LHCN-M2 (cell line): ENCODE data around the gene GRIN2C. TPM values are rescaled to one million over a fixed set of nuclear protein-coding genes. Genes with fewer than 3 reads are reported as not detected.

Experiments
- DNase-seq: peaks from one replicate; pipeline ENCODE4 v3.0.0-alpha.2; 2012; ENCODE audit warnings: low read depth
- total RNA-seq: library from RNA; depleted of rRNA; stranded (reverse); fragments of >200 nt; gene quantifications from 2 replicates; pipeline ENCODE4 v1.2.3, GENCODE V29; 2014

Gene GRIN2C
- total RNA-seq, 1 experiment from 2014 or later, result 0.06 TPM

- no peak for DNase-seq
These were observed 4.7 kb upstream of the GRIN2C start for GRCh38 chr17:74864297-74864865.

GRCh38 chr17:74863420-74864296, 4.0 kb upstream of the GRIN2C start:
- no peak for DNase-seq

- no peak for DNase-seq
These were observed 3.2 kb upstream of the GRIN2C start for GRCh38 chr17:74862919-74863318.

GRCh38 chr17:74862108-74862901, 2.6 kb upstream of the GRIN2C start:
- no peak for DNase-seq

GRCh38 chr17:74861662-74862107, 2.0 kb upstream of the GRIN2C start:
- no peak for DNase-seq

- no peak for DNase-seq
These were observed 1.4 kb upstream of the GRIN2C start for GRCh38 chr17:74860872-74861661.

GRCh38 chr17:74860229-74860871, 665 bp upstream of the GRIN2C start:
- no peak for DNase-seq

- no peak for DNase-seq
These were observed 820 bp downstream of the GRIN2C start for GRCh38 chr17:74858672-74859458.

- no peak for DNase-seq
These were observed 2.5 kb downstream of the GRIN2C start for GRCh38 chr17:74857191-74857590.

- DNase-seq, result no peak
These were observed 3.6 kb downstream of the GRIN2C start for GRCh38 chr17:74856112-74856511.

GRCh38 chr17:74855323-74855722, 4.4 kb downstream of the GRIN2C start:
- no peak for DNase-seq

GRCh38 chr17:74854792-74855191, 4.9 kb downstream of the GRIN2C start:
- no peak for DNase-seq

GRCh38 chr17:74853669-74854068, 6.0 kb downstream of the GRIN2C start:
- no peak for DNase-seq

- DNase-seq, result no peak
These were observed 6.7 kb downstream of the GRIN2C start for GRCh38 chr17:74853048-74853397.

GRCh38 chr17:74852237-74853047, 7.2 kb downstream of the GRIN2C start:
- DNase-seq, result no peak

GRCh38 chr17:74851612-74852236, 8.0 kb downstream of the GRIN2C start:
- DNase-seq, result no peak

GRCh38 chr17:74850914-74851313, 8.8 kb downstream of the GRIN2C start:
- DNase-seq, result no peak

GRCh38 chr17:74850310-74850709, 9.4 kb downstream of the GRIN2C start:
- no peak for DNase-seq
